HCT116 (cell line): ENCODE measurements around the gene SDK1. TPM values are rescaled to one million over a fixed set of nuclear protein-coding genes. Genes with fewer than 3 reads are reported as not detected.
"Not testable (repeated sequence)": the region's sequence is repeated elsewhere in the genome, so short reads cannot be mapped to it uniquely, and the experiment has no call there.

Experiments used
- ATAC-seq: fragments of 200-7000 bp; cut with Tn5 transposase; 2 replicates; pipeline ENCODE4 v1.9.1; 2020; ENCODE audit warnings: mild to moderate bottlenecking, moderate library complexity
- BruUV-seq: library from RNA; stranded (reverse); fragments of 400-500 nt; replicated peaks from 2 replicates; lab custom pipeline; 2021; lab: Mats Ljungman, UMichigan
- CTCF ChIA-PET: fragments of 300-600 bp; sonication (Branson Sonifier 250); formaldehyde crosslinking; loops from one replicate; lab custom pipeline; 2021; ENCODE audit warnings: antibody characterized with exemption; lab: Charles Lee
- POLR2A ChIA-PET: fragments of 300-600, 350-600 bp; sonication (Branson Sonifier 250); formaldehyde crosslinking; loops from one replicate; lab custom pipeline; 2021; ENCODE audit warnings: antibody characterized with exemption; lab: Charles Lee
- RAD21 ChIA-PET, 2 experiments: fragments of 300-600 bp; sonication (Branson Sonifier 250); formaldehyde crosslinking; loops; one replicate each; lab custom pipeline; 2023; ENCODE audit warnings: low total read pairs in 2 of 2; ENCODE audit not compliant: uncharacterized antibody in 2 of 2, unreplicated experiment in 2 of 2, low non-redundant PET in 1 of 2; lab: Charles Lee
- DNase-seq: peaks from one replicate; pipeline ENCODE4 v3.0.0-alpha.2; 2010; ENCODE audit warnings: low read depth, low spot score
- H2AFZ ChIP-seq: fragments of 200-600 bp; shearing (Covaris generic), sonication (generic); 2 replicates; pipeline ENCODE4 v1.6.1; 2017; ENCODE audit warnings: low read depth, mixed run types, mixed read lengths, antibody characterized with exemption, low read length; ENCODE audit not compliant: poor library complexity, severe bottlenecking
- H3K27ac ChIP-seq: 2 replicates; pipeline ENCODE4 v1.5.1; 2012; ENCODE audit warnings: low read depth, low read length
- H3K27me3 ChIP-seq: fragments of 200-600 bp; sonication (generic); 2 replicates; pipeline ENCODE4 v1.6.1; 2016; ENCODE audit warnings: mixed run types, low read length, mixed read lengths; ENCODE audit not compliant: insufficient read depth
- H3K36me3 ChIP-seq, 2 experiments: fragments of 200-500 bp in 1 of 2; fragments of 200-600 bp in 1 of 2; sonication (Bioruptor generic) in 1 of 2; sonication (generic) in 1 of 2; 2 replicates each; pipeline versions ENCODE4 v1.5.1 to v1.6.1; 2014 to 2016; ENCODE audit warnings: low read length in 2 of 2, inconsistent platforms in 1 of 2, mixed read lengths in 1 of 2, mixed run types in 1 of 2; ENCODE audit not compliant: insufficient read depth in 2 of 2, control insufficient read depth in 1 of 2
- H3K4me1 ChIP-seq, 2 experiments: fragments of 200-600 bp in 1 of 2; sonication (generic) in 1 of 2; 2 replicates each; pipeline versions ENCODE4 v1.5.1 to v1.6.1; 2012 to 2017; ENCODE audit warnings: low read length in 2 of 2, inconsistent platforms in 1 of 2, mild to moderate bottlenecking in 1 of 2, mixed read lengths in 1 of 2, mixed run types in 1 of 2, moderate library complexity in 1 of 2; ENCODE audit not compliant: insufficient read depth in 2 of 2, control insufficient read depth in 1 of 2
- H3K4me2 ChIP-seq: fragments of 200-600 bp; sonication (generic); 2 replicates; pipeline ENCODE4 v1.6.1; 2017; ENCODE audit warnings: mixed run types, low read length, mixed read lengths
- H3K4me3 ChIP-seq, 2 experiments: fragments of 200-600 bp in 1 of 2; sonication (generic) in 1 of 2; replicated peaks in 1 of 2; 2 replicates each; pipeline ENCODE4 v1.5.1; 2011 to 2016; ENCODE audit warnings: low read length in 2 of 2, control low read depth in 1 of 2, low read depth in 1 of 2, mild to moderate bottlenecking in 1 of 2, mixed read lengths in 1 of 2, mixed run types in 1 of 2
- H3K79me2 ChIP-seq: fragments of 200-600 bp; sonication (generic); 2 replicates; pipeline ENCODE4 v1.6.1; 2017; ENCODE audit warnings: mild to moderate bottlenecking, mixed run types, low read length, moderate library complexity, mixed read lengths; ENCODE audit not compliant: insufficient read depth
- H3K9ac ChIP-seq: fragments of 200-600 bp; sonication (generic); 2 replicates; pipeline ENCODE4 v1.6.1; 2016; ENCODE audit warnings: low read length, mixed read lengths
- H3K9me2 ChIP-seq: fragments of 200-600 bp; sonication (generic), shearing (Covaris generic); 2 replicates; pipeline ENCODE4 v1.6.1; 2017; ENCODE audit warnings: mixed run types, mild to moderate bottlenecking, moderate library complexity; ENCODE audit not compliant: insufficient read depth
- H3K9me3 ChIP-seq, 2 experiments: fragments of 200-500 bp in 1 of 2; fragments of 200-600 bp in 1 of 2; sonication (Bioruptor generic) in 1 of 2; sonication (generic) in 1 of 2; 2 replicates each; pipeline ENCODE4 v1.6.1; 2014 to 2017; ENCODE audit warnings: low read length in 2 of 2, mixed read lengths in 2 of 2, inconsistent platforms in 1 of 2, low read depth in 1 of 2, mild to moderate bottlenecking in 1 of 2, mixed run types in 1 of 2, moderate library complexity in 1 of 2; ENCODE audit not compliant: control insufficient read depth in 1 of 2, insufficient read depth in 1 of 2
- H4K20me1 ChIP-seq: fragments of 200-600 bp; sonication (generic), shearing (Covaris generic); 2 replicates; pipeline ENCODE4 v1.6.1; 2017; ENCODE audit warnings: mixed run types, mild to moderate bottlenecking, moderate library complexity; ENCODE audit not compliant: insufficient read depth
- ATF3 ChIP-seq: IDR thresholded peaks from 2 replicates; pipeline ENCODE4 v1.6.1; 2012
- CBX3 ChIP-seq: IDR thresholded peaks from 2 replicates; pipeline ENCODE4 v1.6.1; 2012; ENCODE audit warnings: low read depth
- CEBPB ChIP-seq: IDR thresholded peaks from 2 replicates; pipeline ENCODE4 v1.6.1; 2012; ENCODE audit warnings: low read depth
- CTCF ChIP-seq, 3 experiments: fragments of 200-600 bp in 1 of 3; sonication (generic) in 1 of 3; IDR thresholded peaks in 2 of 3; conservative IDR thresholded peaks in 1 of 3; 2 replicates each; pipeline ENCODE4 v1.5.1; 2012 to 2017; ENCODE audit warnings: low read depth in 2 of 3, low read length in 2 of 3, antibody characterized with exemption in 1 of 3, borderline replicate concordance in 1 of 3, control low read depth in 1 of 3, mild to moderate bottlenecking in 1 of 3, mixed read lengths in 1 of 3, mixed run types in 1 of 3, moderate library complexity in 1 of 3; ENCODE audit not compliant: insufficient read depth in 1 of 3
- EGR1 ChIP-seq: IDR thresholded peaks from 2 replicates; pipeline ENCODE4 v1.6.1; 2012; ENCODE audit warnings: low read depth
- ELF1 ChIP-seq: IDR thresholded peaks from 2 replicates; pipeline ENCODE4 v1.6.1; 2012; ENCODE audit warnings: low read depth, borderline replicate concordance
- EZH2 ChIP-seq: fragments of 200-600 bp; sonication (generic); IDR thresholded peaks from 2 replicates; pipeline ENCODE4 v1.6.1; 2017; ENCODE audit warnings: antibody characterized with exemption, mixed run types
- EZH2phosphoT487 ChIP-seq: fragments of 200-600 bp; IDR thresholded peaks from 2 replicates; pipeline ENCODE4 v1.6.1; 2018; ENCODE audit warnings: antibody characterized with exemption, borderline replicate concordance
- FOSL1 ChIP-seq: IDR thresholded peaks from 2 replicates; pipeline ENCODE4 v1.6.1; 2012; ENCODE audit warnings: low read depth
- JUND ChIP-seq: IDR thresholded peaks from 2 replicates; pipeline ENCODE4 v1.6.1; 2012
- MAX ChIP-seq: IDR thresholded peaks from 2 replicates; pipeline ENCODE4 v1.6.1; 2012
- POLR2A ChIP-seq: IDR thresholded peaks from 2 replicates; pipeline ENCODE4 v1.7.0; 2011; ENCODE audit warnings: borderline replicate concordance; ENCODE audit not compliant: insufficient read depth, insufficient read length; ENCODE audit errors: extremely low read depth
- POLR2AphosphoS5 ChIP-seq: IDR thresholded peaks from 2 replicates; pipeline ENCODE4 v1.6.1; 2011; ENCODE audit warnings: mild to moderate bottlenecking, low read depth, low read length, moderate library complexity
- SIN3A ChIP-seq: IDR thresholded peaks from 2 replicates; pipeline ENCODE4 v1.6.1; 2012; ENCODE audit warnings: low read depth
- SP1 ChIP-seq: IDR thresholded peaks from 2 replicates; pipeline ENCODE4 v1.6.1; 2012; ENCODE audit warnings: low read depth
- SRF ChIP-seq: IDR thresholded peaks from 2 replicates; pipeline ENCODE4 v1.6.1; 2012; ENCODE audit warnings: low read depth
- TCF7L2 ChIP-seq: IDR thresholded peaks from 2 replicates; pipeline ENCODE4 v1.7.0; 2011; ENCODE audit warnings: borderline replicate concordance, inconsistent platforms; ENCODE audit not compliant: insufficient read depth, insufficient read length; ENCODE audit errors: extremely low read depth
- ZBTB33 ChIP-seq: IDR thresholded peaks from 2 replicates; pipeline ENCODE4 v1.6.1; 2011; ENCODE audit warnings: mild to moderate bottlenecking, low read length, moderate library complexity; ENCODE audit not compliant: insufficient replicate concordance; ENCODE audit errors: extremely low read depth
- ZFX ChIP-seq: fragments of 450-650 bp; IDR thresholded peaks from 2 replicates; pipeline ENCODE4 v1.6.1; 2017
- ZNF274 ChIP-seq: fragments of 200-500 bp; sonication (Bioruptor generic); IDR thresholded peaks from 2 replicates; pipeline ENCODE4 v1.6.1; 2014; ENCODE audit warnings: mild to moderate bottlenecking, low read depth, low read length, inconsistent platforms
- intact Hi-C: fragments of 100-400 bp; cut with micrococcal nuclease; formaldehyde crosslinking; loops from 2 replicates; pipeline ENCODE4 v1.10.0; 2022
- total RNA-seq: library from RNA; stranded (reverse); gene quantifications from one replicate; pipeline ENCODE4 v1.2.1, GENCODE V29; 2021; ENCODE audit not compliant: unreplicated experiment

The SDK1 gene
- total RNA-seq, 1 experiment from 2014 or later: 0.05 TPM

GRCh38 chr7:3705258-3705657 lies 404.2 kb downstream of the SDK1 start:
- intact Hi-C loops: no loop called here
- TF ChIP-seq EZH2: no peak
- TF ChIP-seq ELF1: no peak
- no peak for TF ChIP-seq CBX3
- TF ChIP-seq EZH2phosphoT487: no peak
- TF ChIP-seq SP1: no peak
- TF ChIP-seq ZBTB33: no peak
- TF ChIP-seq SIN3A: no peak
- TF ChIP-seq MAX: no peak
- TF ChIP-seq EGR1: no peak
- no peak for TF ChIP-seq ATF3
- TF ChIP-seq JUND: no peak
- no peak for TF ChIP-seq TCF7L2
- no peak for TF ChIP-seq ZNF274
- no peak for TF ChIP-seq POLR2AphosphoS5
- no peak for TF ChIP-seq FOSL1
- no peak for TF ChIP-seq CTCF (IDR thresholded peaks at IDR 0.05 in 2 of 3, conservative IDR thresholded peaks at IDR 0.05 in 1 of 3; ENCODE audit: borderline replicate concordance in 1 of 3, insufficient read depth in 1 of 3, low read depth in 2 of 3, low read length in 2 of 3)
- TF ChIP-seq SRF: no peak
- no peak for TF ChIP-seq ZFX
- no peak for TF ChIP-seq POLR2A
- no peak for TF ChIP-seq CEBPB
- TF ChIP-seq, all 23 proteins: peak for 0
- Histone ChIP-seq H3K27me3 (no peaks in the 10 kb centered on the region), H3K4me2 (no peak overlapping the region), H3K4me3 (no peak overlapping the region), H3K4me1 (no peaks in the 10 kb centered on the region), H3K9me3 (no peaks in the 10 kb centered on the region), H3K79me2 (no peaks in the 10 kb centered on the region), H3K27ac (no peak overlapping the region), H3K9ac (no peak overlapping the region), H4K20me1 (no peaks in the 10 kb centered on the region), H3K36me3 (no peaks in the 10 kb centered on the region), H2AFZ (no peak overlapping the region), H3K9me2 (no peaks in the 10 kb centered on the region)
- ATAC-seq (no peak), DNase-seq (no peak)
- RAD21 ChIA-PET: no interaction called here
- no TSS peak for BruUV-seq
- POLR2A ChIA-PET: no interaction called here
- CTCF ChIA-PET: no interaction called here

- H3K9ac ChIP-seq, RAD21 ChIA-PET, H3K4me1 ChIP-seq, DNase-seq, H3K36me3 ChIP-seq, H4K20me1 ChIP-seq, BruUV-seq, H3K4me3 ChIP-seq, H3K9me2 ChIP-seq, H2AFZ ChIP-seq, H3K27me3 ChIP-seq, H3K79me2 ChIP-seq, H3K9me3 ChIP-seq, H3K27ac ChIP-seq, ATAC-seq, CTCF ChIA-PET, POLR2A ChIA-PET, intact Hi-C loops, H3K4me2 ChIP-seq: not testable (repeated sequence)
Observed at GRCh38 chr7:3706091-3706490, 405.0 kb downstream of the SDK1 start.
